Measurements from ENCODE around the gene HS6ST1. TPM values are rescaled to one million over a fixed set of nuclear protein-coding genes. Genes with fewer than 3 reads are reported as not detected.

The HS6ST1 gene
- total and polyA plus RNA-seq, 2 donors (not counting 1 experiment from before 2014, with no cell fraction given) = 16.6 to 59.9 TPM

DNA sequence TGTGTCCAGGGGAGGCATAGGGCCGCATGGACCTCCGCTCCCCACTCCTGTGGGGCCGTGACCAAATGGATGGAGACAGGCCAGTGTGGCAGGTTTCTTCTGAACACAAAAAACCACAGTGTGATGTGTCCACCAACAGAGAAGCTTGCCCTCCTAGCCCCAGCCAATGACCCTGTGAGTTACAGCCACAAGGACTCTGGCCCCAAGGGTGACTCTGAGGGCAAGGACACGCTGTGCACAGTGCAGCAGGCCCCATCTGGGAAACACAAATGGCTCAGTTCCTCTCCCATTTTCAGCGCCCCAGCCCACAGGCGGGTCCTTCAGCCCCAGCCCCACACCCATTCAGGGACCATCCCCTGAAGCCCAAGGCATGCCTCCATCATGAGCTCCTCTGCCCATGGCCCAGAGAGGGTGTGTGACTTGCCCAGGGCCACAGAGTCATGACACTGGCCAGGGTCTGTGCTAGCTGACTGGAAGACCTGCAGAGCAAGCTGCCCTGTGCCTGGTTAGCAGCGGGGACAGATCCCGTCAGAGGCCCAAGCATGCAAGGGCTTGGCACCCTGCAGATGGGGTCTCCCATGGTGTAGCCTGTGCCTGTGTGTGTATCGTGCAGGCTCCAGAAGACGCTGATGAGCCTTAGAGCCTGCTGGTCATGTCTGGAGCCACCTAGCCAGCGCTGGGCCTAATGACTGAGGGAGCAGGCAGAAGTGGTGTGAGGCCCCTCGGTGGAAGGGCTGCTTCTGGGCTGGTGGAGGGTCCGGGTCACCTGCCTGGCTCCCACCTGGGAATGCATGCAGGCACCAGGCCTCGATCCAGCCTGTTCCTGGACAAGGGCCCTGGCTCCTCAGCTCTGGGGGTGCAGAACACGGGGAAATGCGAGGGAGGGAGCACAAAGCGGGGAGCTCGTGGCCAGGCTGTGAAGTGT lies 47.7 kb downstream of the HS6ST1 start:
- Histone ChIP-seq H4K20me1 (ENCODE audit: control insufficient read depth, extremely low read depth, insufficient read depth, low read length) (no peaks in the 10 kb centered on the region), H3K36me3 (ENCODE audit: control insufficient read depth, insufficient read depth, low read length) (no peaks in the 10 kb centered on the region)
- no peak for DNase-seq (ENCODE audit: low read depth in 2 of 2)

GRCh38 chr2:128269990-128270671 lies 48.5 kb downstream of the HS6ST1 start:
- no peak overlapping the region for H3K9ac ChIP-seq (ENCODE audit: insufficient read depth, low read length)
- no peak for DNase-seq (ENCODE audit: low read depth in 2 of 2)
- no peaks in the 10 kb centered on the region for H3K4me1 ChIP-seq (ENCODE audit: control insufficient read depth, extremely low read depth, insufficient read depth, low read length)
- no peak overlapping the region for H3K27ac ChIP-seq (ENCODE audit: insufficient read depth, low read length)
- H3K9me3 ChIP-seq (ENCODE audit: control insufficient read depth, insufficient read depth, low read depth, low read length) = no peaks in the 10 kb centered on the region
- no peak overlapping the region for H3K4me2 ChIP-seq (ENCODE audit: extremely low read depth, insufficient read depth, low read length)
- no peaks in the 10 kb centered on the region for H3K36me3 ChIP-seq (ENCODE audit: control insufficient read depth, insufficient read depth, low read length)
- no peak overlapping the region for H2AFZ ChIP-seq (ENCODE audit: low read length)
- no peaks in the 10 kb centered on the region for H4K20me1 ChIP-seq (ENCODE audit: control insufficient read depth, extremely low read depth, insufficient read depth, low read length)
- no peak overlapping the region for H3K4me3 ChIP-seq (replicated peaks in 1 of 4; ENCODE audit: control extremely low read depth in 1 of 4, insufficient read depth in 1 of 4, low read depth in 3 of 4, low read length in 4 of 4)
- no peaks in the 10 kb centered on the region for H3K79me2 ChIP-seq (ENCODE audit: control insufficient read depth, insufficient read depth, low read length)
- H3K27me3 ChIP-seq (ENCODE audit: control insufficient read depth, insufficient read depth, low read length) = no peaks in the 10 kb centered on the region
- TF ChIP-seq EZH2 (IDR thresholded peaks at IDR 0.05; ENCODE audit: low read length, missing control alignments) = no peak
- no peak for TF ChIP-seq CTCF (conservative IDR thresholded peaks at IDR 0.05 in 1 of 2, IDR thresholded peaks at IDR 0.05 in 1 of 2; ENCODE audit: low read depth in 1 of 2, low read length in 2 of 2)

More for the DNA sequence above, 47.7 kb downstream of the HS6ST1 start:
- Histone ChIP-seq H3K79me2 (ENCODE audit: control insufficient read depth, insufficient read depth, low read length) (no peaks in the 10 kb centered on the region), H3K27ac (ENCODE audit: insufficient read depth, low read length) (no peak overlapping the region), H2AFZ (ENCODE audit: low read length) (no peak overlapping the region), H3K9me3 (ENCODE audit: control insufficient read depth, insufficient read depth, low read depth, low read length) (no peaks in the 10 kb centered on the region), H3K4me3 (replicated peaks in 1 of 4; ENCODE audit: control extremely low read depth in 1 of 4, insufficient read depth in 1 of 4, low read depth in 3 of 4, low read length in 4 of 4) (no peak overlapping the region), H3K4me1 (ENCODE audit: control insufficient read depth, extremely low read depth, insufficient read depth, low read length) (no peaks in the 10 kb centered on the region), H3K27me3 (ENCODE audit: control insufficient read depth, insufficient read depth, low read length) (no peaks in the 10 kb centered on the region), H3K4me2 (ENCODE audit: extremely low read depth, insufficient read depth, low read length) (no peak overlapping the region), H3K9ac (ENCODE audit: insufficient read depth, low read length) (no peak overlapping the region)
- no peak for TF ChIP-seq CTCF (conservative IDR thresholded peaks at IDR 0.05 in 1 of 2, IDR thresholded peaks at IDR 0.05 in 1 of 2; ENCODE audit: low read depth in 1 of 2, low read length in 2 of 2)
- no peak for TF ChIP-seq EZH2 (IDR thresholded peaks at IDR 0.05; ENCODE audit: low read length, missing control alignments)
